GM21367 (cell line): ENCODE measurements around the gene BSND.

ENCODE experiments used
- ATAC-seq: cut with Tn5 transposase; IDR thresholded peaks from one replicate; pipeline ENCODE4 v1.9.1; 2021; ENCODE audit not compliant: unreplicated experiment

The BSND gene

GRCh38 chr1:55045430-55045829, 46.7 kb downstream of the BSND start:
- ATAC-seq = no peak

- no peak for ATAC-seq
Observed at GRCh38 chr1:55046871-55047270, 48.1 kb downstream of the BSND start.

- no peak for ATAC-seq
Observed at GRCh38 chr1:55047611-55048010, 48.9 kb downstream of the BSND start.

- ATAC-seq = no peak
Observed at GRCh38 chr1:55048453-55049270, 49.9 kb downstream of the BSND start.

GRCh38 chr1:55049271-55049913, 50.7 kb downstream of the BSND start:
- ATAC-seq = no peak

- no peak for ATAC-seq
Observed at GRCh38 chr1:55049914-55050278, 51.2 kb downstream of the BSND start.

- ATAC-seq = no peak
Observed at GRCh38 chr1:55050283-55050682, 51.5 kb downstream of the BSND start.

- ATAC-seq = no peak
Observed at GRCh38 chr1:55051169-55051568, 52.4 kb downstream of the BSND start.

GRCh38 chr1:55051621-55052020, 52.9 kb downstream of the BSND start:
- no peak for ATAC-seq

- ATAC-seq = no peak
Observed at GRCh38 chr1:55052221-55053142, 53.7 kb downstream of the BSND start.

GRCh38 chr1:55053265-55053954, 54.7 kb downstream of the BSND start:
- ATAC-seq = no peak

GRCh38 chr1:55054396-55054795, 55.7 kb downstream of the BSND start:
- no peak for ATAC-seq

GRCh38 chr1:55055084-55055882, 56.5 kb downstream of the BSND start:
- no peak for ATAC-seq

- no peak for ATAC-seq
Observed at GRCh38 chr1:55055951-55056631, 57.4 kb downstream of the BSND start.

GRCh38 chr1:55056632-55056992, 57.9 kb downstream of the BSND start:
- ATAC-seq = no peak

- no peak for ATAC-seq
Observed at GRCh38 chr1:55057270-55057955, 58.7 kb downstream of the BSND start.

- ATAC-seq = no peak
Observed at GRCh38 chr1:55057956-55058298, 59.2 kb downstream of the BSND start.

- ATAC-seq = no peak
Observed at GRCh38 chr1:55059302-55060132, 60.8 kb downstream of the BSND start.
